ENCODE results near the gene SLC25A33.
"Not testable (repeated sequence)": the region's sequence is repeated elsewhere in the genome, so short reads cannot be mapped to it uniquely, and the experiment has no call there.

Gene SLC25A33

DNA sequence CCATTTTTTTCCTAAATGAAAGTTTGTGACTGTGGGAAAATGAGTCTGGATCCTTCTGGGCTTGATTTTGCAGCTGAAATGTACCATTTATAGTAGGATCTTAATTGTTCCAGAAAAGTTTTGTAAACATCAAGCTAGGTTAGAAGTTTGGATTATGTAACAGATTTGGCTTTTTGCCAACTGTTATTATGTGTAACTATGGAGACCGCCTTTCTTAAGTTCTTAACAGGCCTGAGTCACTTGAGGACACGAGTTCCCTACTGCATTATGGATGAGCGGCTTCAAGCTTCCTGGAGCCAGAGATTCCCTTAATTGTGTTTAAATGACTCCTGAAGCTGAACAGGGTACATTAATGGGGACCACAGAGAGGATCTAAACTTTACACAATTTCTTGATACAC lies 22.2 kb downstream of the SLC25A33 start:
- Histone ChIP-seq H3K27ac (peak overlapping the region; percentile 99), H3K36me3 (ENCODE audit: insufficient read depth, low read length) (peaks cover 41% of the 10 kb centered on the region)

DNA sequence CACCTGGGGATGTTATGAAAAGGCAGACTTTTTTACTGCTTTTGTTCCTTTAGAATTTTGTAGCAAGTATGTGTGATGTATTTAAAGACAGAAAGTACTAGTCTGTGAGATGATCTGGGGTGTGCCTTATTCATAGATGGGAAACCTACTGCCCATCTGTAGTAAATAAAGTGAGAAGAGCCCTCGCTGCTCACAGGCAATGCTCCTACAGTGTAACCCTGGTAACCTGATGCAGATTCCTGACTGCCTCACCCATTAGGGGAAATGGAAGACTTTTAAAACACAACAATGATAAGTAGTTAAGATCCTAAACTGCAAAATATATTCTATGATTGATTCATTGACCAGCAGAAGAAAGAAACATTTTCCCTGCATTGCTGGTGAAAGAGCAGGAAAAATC lies 30.0 kb downstream of the SLC25A33 start:
- no peak for TF ChIP-seq FOXP2 (optimal IDR thresholded peaks at IDR 0.05; ENCODE audit: control extremely low read depth, extremely low read length, insufficient read depth)
- TF ChIP-seq POLR2AphosphoS5 (IDR thresholded peaks at IDR 0.05; ENCODE audit: borderline replicate concordance, low read depth, low read length), result no peak
- TF ChIP-seq EZH2 (IDR thresholded peaks at IDR 0.05), result no peak

More for the DNA sequence above, 22.2 kb downstream of the SLC25A33 start:
- peak overlapping the region; percentile 71 for H3K4me3 ChIP-seq
- peak overlapping the region; percentile 82 for H3K9ac ChIP-seq (ENCODE audit: insufficient read length)
- peaks cover 8% of the 10 kb centered on the region; the same call in 1 of the 2 replicates for H3K9me3 ChIP-seq (ENCODE audit: low read depth, low read length)
- peak; percentile 100 for DNase-seq (ENCODE audit: low read depth, low spot score)
- TF ChIP-seq POLR2AphosphoS5 (IDR thresholded peaks at IDR 0.05; ENCODE audit: borderline replicate concordance, low read depth, low read length) (peak; percentile 58), FOXP2 (optimal IDR thresholded peaks at IDR 0.05; ENCODE audit: control extremely low read depth, extremely low read length, insufficient read depth) (peak; percentile 25), EZH2 (IDR thresholded peaks at IDR 0.05) (no peak)

DNA sequence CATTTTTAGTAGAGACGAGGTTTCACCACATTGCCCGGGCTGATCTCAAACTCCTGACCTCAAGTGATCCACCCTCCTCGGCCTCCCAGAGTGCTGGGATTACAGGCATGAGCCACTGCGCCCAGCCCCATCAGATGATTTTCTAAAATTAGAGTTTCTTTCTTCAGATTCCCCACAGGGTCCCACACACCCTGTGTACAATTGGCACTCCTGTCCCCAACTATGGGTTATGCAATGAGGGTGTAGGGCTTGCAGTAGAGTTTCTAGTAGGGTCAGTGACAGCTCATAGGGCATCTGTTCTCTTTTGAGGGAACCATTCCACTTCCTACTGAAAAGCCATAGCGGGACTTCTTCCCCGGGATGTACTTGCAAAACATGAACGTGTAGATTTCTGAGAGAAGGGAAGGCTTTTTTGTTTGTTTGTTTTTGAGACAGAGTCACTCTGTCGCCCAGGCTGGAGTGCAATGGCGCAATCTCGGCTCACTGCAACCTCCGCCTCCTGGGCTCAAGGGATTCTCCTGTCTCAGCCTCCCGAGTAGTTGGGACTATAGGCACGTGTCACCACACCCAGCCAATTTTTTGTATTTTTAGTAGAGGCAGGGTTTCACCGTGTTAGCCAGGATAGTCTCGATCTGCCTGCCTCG lies 31.7 kb downstream of the SLC25A33 start:
- not testable (repeated sequence) for H3K9ac ChIP-seq (ENCODE audit: insufficient read length); DNase-seq (ENCODE audit: low read depth, low spot score); H3K27ac ChIP-seq; H3K4me3 ChIP-seq; H3K9me3 ChIP-seq (ENCODE audit: low read depth, low read length)
- peaks cover 38% of the 10 kb centered on the region for H3K36me3 ChIP-seq (ENCODE audit: insufficient read depth, low read length)

More for the DNA sequence above, 30.0 kb downstream of the SLC25A33 start:
- Histone ChIP-seq H3K4me3 (no peak overlapping the region), H3K27ac (peak overlapping the region; percentile 31; the same call in 1 of the 2 replicates), H3K9ac (ENCODE audit: insufficient read length) (no peak overlapping the region), H3K36me3 (ENCODE audit: insufficient read depth, low read length) (peaks cover 40% of the 10 kb centered on the region), H3K9me3 (ENCODE audit: low read depth, low read length) (peaks cover under 1% of the 10 kb centered on the region; the same call in 1 of the 2 replicates)
- no peak for DNase-seq (ENCODE audit: low read depth, low spot score)

DNA sequence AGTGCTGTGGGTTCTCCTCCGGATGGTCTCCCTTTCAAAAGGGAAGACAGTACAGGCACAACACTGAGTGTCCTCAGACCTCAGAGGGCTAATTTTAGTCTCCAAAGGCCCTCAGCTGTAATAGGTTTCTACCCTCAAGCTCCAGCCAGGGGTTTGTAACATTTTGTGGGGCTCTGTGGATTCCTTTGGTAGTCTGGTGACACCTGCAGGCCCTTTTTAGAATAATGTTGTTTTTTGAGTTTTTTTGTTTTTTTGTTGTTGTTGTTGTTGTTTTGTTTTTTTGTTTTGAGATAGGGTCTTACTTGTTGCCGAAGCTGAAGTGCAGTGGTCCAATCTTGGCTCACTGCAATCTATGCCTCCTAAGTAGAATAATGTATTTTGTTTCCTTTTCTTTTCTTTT lies 34.5 kb downstream of the SLC25A33 start:
- TF ChIP-seq FOXP2 (optimal IDR thresholded peaks at IDR 0.05; ENCODE audit: control extremely low read depth, extremely low read length, insufficient read depth) (no peak), POLR2AphosphoS5 (IDR thresholded peaks at IDR 0.05; ENCODE audit: borderline replicate concordance, low read depth, low read length) (no peak)
- DNase-seq (ENCODE audit: low read depth, low spot score), result no peak

DNA sequence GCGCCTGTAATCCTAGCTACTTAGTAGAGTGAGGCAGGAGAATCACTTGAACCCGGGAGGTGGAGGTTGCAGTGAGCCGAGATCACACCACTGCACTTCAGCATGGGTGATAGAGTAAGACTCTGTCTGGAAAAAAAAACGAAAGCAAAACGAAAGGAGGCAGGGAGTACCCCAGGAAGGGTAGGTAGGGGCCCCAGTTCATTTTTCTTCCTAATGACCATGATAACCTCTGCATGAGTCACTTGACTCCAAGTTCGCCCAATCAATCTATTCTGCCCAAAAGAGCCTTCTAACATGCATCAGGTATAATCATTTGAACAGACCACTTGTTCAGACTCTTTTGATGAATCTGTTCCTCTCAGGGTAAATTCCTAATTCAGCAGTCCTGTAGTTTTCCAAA lies 36.2 kb downstream of the SLC25A33 start:
- peaks cover 55% of the 10 kb centered on the region for H3K36me3 ChIP-seq (ENCODE audit: insufficient read depth, low read length)
- H3K9ac ChIP-seq (ENCODE audit: insufficient read length), result no peak overlapping the region
- H3K9me3 ChIP-seq (ENCODE audit: low read depth, low read length), result no peaks in the 10 kb centered on the region
- H3K27ac ChIP-seq, result no peak overlapping the region
- no peak for DNase-seq (ENCODE audit: low read depth, low spot score)
- H3K4me3 ChIP-seq, result no peak overlapping the region
- TF ChIP-seq FOXP2 (optimal IDR thresholded peaks at IDR 0.05; ENCODE audit: control extremely low read depth, extremely low read length, insufficient read depth), result no peak

More for the DNA sequence above, 34.5 kb downstream of the SLC25A33 start:
- Histone ChIP-seq H3K4me3 (no peak overlapping the region), H3K27ac (no peak overlapping the region), H3K9ac (ENCODE audit: insufficient read length) (no peak overlapping the region), H3K36me3 (ENCODE audit: insufficient read depth, low read length) (peaks cover 46% of the 10 kb centered on the region), H3K9me3 (ENCODE audit: low read depth, low read length) (no peaks in the 10 kb centered on the region)

DNA sequence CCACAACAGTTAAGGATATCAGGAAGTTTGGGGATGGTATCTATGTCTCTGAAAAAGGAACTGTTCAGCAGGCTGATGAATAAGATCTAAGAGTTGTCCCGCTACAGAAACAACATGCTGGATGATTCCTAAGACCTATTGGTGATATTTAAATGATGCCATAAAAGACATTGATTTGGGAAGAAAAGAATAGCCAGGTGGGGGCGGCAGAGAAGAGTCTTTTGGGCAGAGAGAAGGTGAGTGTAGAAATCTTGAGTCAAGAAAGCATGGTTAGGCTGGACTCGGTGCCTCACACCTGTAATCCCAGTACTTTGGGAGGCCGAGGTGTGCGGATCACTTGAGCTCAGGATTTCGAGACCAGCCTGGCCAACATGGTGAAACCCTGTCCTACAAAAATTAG lies 37.6 kb downstream of the SLC25A33 start:
- no peak for DNase-seq (ENCODE audit: low read depth, low spot score)
- no peak overlapping the region for H3K9ac ChIP-seq (ENCODE audit: insufficient read length)
- H3K4me3 ChIP-seq, result no peak overlapping the region
- TF ChIP-seq FOXP2 (optimal IDR thresholded peaks at IDR 0.05; ENCODE audit: control extremely low read depth, extremely low read length, insufficient read depth) (no peak), POLR2AphosphoS5 (IDR thresholded peaks at IDR 0.05; ENCODE audit: borderline replicate concordance, low read depth, low read length) (no peak), EZH2 (IDR thresholded peaks at IDR 0.05) (no peak)
- no peaks in the 10 kb centered on the region for H3K9me3 ChIP-seq (ENCODE audit: low read depth, low read length)
- H3K27ac ChIP-seq, result no peak overlapping the region
- peaks cover 55% of the 10 kb centered on the region for H3K36me3 ChIP-seq (ENCODE audit: insufficient read depth, low read length)

DNA sequence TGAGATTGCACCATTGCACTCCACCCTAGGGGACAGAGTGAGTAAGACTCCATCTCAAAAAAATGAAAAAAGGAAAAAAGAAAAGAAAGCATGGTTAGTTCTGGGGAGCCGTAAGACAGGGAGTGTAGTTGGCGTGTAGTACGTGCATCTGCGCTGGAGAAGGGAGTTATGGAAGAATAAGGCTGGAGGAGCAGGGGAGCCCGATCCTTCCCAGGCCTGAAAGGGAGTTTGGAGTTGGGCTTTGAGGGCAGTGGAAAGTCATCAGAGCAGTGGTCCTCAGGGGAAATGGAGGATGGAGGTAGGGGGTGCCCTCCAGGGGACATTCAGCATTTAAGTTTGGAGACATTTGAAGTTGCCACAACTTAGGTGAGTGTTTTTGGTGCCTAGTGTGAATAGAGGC lies 38.2 kb downstream of the SLC25A33 start:
- peaks cover 58% of the 10 kb centered on the region for H3K36me3 ChIP-seq (ENCODE audit: insufficient read depth, low read length)
- H3K9ac ChIP-seq (ENCODE audit: insufficient read length), result no peak overlapping the region
- TF ChIP-seq FOXP2 (optimal IDR thresholded peaks at IDR 0.05; ENCODE audit: control extremely low read depth, extremely low read length, insufficient read depth) (no peak), POLR2AphosphoS5 (IDR thresholded peaks at IDR 0.05; ENCODE audit: borderline replicate concordance, low read depth, low read length) (no peak), EZH2 (IDR thresholded peaks at IDR 0.05) (no peak)
- no peak overlapping the region for H3K4me3 ChIP-seq
- H3K27ac ChIP-seq, result no peak overlapping the region
- no peak for DNase-seq (ENCODE audit: low read depth, low spot score)
- no peaks in the 10 kb centered on the region for H3K9me3 ChIP-seq (ENCODE audit: low read depth, low read length)

DNA sequence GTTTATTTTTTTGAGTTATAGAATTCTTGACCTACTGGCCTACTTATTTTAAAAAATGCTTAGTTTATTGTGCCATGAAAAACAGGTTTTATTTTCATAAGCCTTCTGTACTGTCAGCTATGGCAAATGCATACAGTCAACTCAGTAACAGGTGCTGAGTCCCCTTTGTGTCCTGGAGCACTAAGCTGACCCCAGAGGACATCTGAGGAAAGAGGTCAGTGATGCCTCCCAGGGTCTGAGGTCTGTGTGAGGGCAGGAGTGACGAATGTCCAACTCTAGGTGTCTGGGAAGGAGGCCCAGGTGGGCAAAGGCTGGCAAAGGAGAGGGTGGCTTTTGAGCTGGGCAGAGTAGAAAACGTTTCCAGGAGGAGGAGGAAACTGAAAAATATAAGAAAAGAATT lies 41.7 kb downstream of the SLC25A33 start:
- peaks cover 69% of the 10 kb centered on the region for H3K36me3 ChIP-seq (ENCODE audit: insufficient read depth, low read length)

DNA sequence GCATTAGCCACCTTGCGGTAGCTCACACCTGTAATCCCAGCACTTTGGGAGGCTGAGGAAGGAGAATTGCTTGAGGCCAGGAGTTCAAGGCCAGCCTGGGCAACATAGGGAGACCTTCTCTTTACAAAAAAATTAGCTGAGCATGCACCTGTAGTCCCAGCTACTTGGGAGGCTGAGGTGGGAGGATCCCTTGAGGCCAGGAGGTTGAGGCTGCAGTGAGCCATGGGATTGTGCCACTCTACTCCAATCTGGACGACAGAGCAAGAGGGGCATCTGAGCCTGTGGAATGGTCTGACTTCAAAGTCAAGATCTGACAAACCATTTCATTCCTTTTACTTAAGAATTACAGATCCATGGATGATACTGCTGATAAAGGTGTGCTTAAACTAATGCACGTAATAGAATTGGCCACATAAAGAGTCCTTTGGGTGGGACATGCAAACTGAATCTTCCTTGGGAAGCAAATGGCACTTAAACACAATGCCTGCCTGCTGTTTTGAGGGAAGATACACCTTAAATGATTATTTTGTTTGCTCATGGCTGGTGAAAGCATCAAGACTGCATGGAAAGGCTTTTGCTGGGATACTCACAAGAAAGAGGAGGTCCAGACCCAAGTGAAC lies 47.0 kb downstream of the SLC25A33 start:
- H3K27ac ChIP-seq, result no peak overlapping the region
- TF ChIP-seq POLR2AphosphoS5 (IDR thresholded peaks at IDR 0.05; ENCODE audit: borderline replicate concordance, low read depth, low read length) (0 out of 2 replicates have a peak, but pooled peaks have one; percentile 6), FOXP2 (optimal IDR thresholded peaks at IDR 0.05; ENCODE audit: control extremely low read depth, extremely low read length, insufficient read depth) (no peak)
- no peak overlapping the region for H3K9ac ChIP-seq (ENCODE audit: insufficient read length)
- no peak overlapping the region for H3K4me3 ChIP-seq
- no peak for DNase-seq (ENCODE audit: low read depth, low spot score)
- H3K36me3 ChIP-seq (ENCODE audit: insufficient read depth, low read length), result peaks cover 28% of the 10 kb centered on the region
- H3K9me3 ChIP-seq (ENCODE audit: low read depth, low read length), result no peaks in the 10 kb centered on the region

More for the DNA sequence above, 41.7 kb downstream of the SLC25A33 start:
- DNase-seq (ENCODE audit: low read depth, low spot score), result no peak
- Histone ChIP-seq H3K27ac (no peak overlapping the region), H3K9me3 (ENCODE audit: low read depth, low read length) (no peaks in the 10 kb centered on the region), H3K4me3 (no peak overlapping the region), H3K9ac (ENCODE audit: insufficient read length) (no peak overlapping the region)
- TF ChIP-seq FOXP2 (optimal IDR thresholded peaks at IDR 0.05; ENCODE audit: control extremely low read depth, extremely low read length, insufficient read depth) (no peak), POLR2AphosphoS5 (IDR thresholded peaks at IDR 0.05; ENCODE audit: borderline replicate concordance, low read depth, low read length) (no peak), EZH2 (IDR thresholded peaks at IDR 0.05) (no peak)
